Right renal pelvis (tissue), 4 donors: Measurements from ENCODE around the gene IMPDH1. TPM values are rescaled to one million over a fixed set of nuclear protein-coding genes. Genes with fewer than 3 reads are reported as not detected.

ENCODE experiments used
- DNase-seq, 4 donors: peaks; one replicate each; pipeline ENCODE4 v3.0.0-alpha.2; 2013; ENCODE audit warnings: low read depth in 4 of 4, low spot score in 3 of 4, missing footprints in 1 of 4
- polyA plus RNA-seq, 4 donors: library from polyadenylated mRNA; unstranded; fragments of 120-200 nt; gene quantifications; one replicate each; pipeline ENCODE4 v1.2.1, GENCODE V29; 2013; ENCODE audit not compliant: insufficient read length in 4 of 4

Gene IMPDH1
- polyA plus RNA-seq, 4 donors = 25.5 to 31.5 (median 28.1) TPM

DNA sequence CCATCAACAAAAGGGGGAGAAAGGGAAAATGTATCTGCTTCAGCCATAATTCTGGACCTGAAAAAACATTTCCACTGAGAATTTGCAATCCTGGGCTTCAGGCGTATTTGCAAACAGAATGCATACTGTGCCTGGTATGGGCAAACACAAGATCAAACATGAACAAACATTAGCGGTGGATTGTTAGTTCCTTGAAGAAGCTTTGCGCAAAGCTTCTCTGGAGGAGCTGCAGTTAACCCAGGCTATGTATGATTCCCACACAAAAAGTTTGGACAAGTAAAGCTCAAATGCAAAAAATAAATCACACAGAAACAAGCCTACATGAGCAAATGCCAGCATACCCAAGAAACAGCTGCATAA is 25.5 kb upstream of the IMPDH1 start:
- DNase-seq = no peak

DNA sequence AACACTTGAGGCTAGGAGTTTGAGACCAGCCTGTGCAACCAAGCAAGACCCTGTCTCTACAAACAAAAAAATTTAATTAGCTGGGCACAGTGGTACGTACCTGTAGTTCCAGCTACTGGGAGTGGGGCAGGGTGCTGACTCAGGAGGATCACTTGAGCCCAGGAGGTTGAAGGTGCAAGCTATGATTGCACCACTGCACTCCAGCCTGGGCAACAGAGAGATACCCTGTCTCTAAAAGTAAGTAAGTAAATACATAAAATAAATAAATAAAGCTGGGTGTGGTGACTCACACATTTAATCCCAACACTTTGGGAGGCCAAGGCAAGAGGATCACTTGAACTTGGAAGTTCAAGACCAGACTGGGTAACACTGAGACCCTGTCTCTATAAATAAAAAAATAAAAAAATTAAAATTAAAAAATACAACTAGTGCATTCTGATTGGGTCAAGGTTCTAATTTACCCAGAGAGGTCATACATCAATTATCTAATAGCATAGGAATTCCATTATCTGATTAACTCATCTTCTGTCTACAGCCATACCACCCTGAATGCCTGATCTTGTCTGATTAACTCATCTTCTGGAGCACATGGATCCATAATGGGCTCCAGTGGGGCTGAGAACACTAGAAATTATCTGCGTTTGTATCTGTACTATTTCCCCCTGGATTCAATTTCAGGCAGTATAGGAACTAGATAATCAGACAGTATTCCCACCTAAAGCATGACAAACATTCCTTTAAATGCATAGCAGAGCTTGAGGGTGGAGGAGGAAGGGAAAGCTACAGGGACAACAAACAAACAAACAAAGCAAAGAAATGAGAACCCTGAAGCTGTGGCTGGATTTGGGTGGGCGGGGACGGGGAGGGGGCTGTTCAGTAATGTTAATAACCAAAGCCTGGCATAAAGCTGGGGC is 24.9 kb upstream of the IMPDH1 start:
- DNase-seq = no peak

DNA sequence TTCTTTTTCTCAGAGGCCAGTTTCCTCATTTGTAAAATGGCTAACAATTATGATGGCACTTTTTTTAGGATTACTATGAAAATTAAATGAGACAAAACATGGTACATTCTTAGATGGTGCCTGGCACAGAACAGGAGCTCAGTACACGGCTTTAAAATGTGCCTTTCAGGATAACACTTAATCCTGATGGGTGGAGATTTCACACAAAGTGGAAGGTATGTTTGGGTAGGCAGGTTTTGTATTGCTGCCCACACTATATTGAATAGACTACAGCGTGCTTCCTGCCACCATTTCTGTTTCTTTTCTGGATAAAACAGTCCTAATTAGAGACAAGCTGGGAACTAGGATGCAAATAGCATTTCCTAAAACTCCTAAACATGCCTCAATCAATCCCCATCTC is 22.0 kb upstream of the IMPDH1 start:
- no peak for DNase-seq

DNA sequence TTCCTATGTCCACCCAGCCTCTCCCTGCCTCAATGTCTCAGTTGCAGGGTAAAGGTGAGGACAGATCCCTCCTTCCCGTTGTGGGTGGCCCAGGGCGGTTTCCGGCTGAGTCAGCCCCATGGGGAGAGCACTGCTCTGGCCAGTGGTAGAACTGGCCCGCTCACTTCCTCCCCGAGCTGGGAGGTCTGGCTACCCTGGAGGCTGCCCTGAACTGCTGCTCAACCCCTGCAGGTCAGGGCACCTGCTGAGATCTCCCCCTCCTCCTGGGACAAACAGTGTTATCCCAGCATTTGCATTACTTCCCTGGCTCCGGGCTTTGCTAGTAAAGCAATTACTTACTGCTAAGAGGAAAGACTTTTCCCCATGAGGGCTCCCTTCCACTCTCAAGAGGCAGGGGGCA is 21.4 kb upstream of the IMPDH1 start:
- no peak for DNase-seq

DNA sequence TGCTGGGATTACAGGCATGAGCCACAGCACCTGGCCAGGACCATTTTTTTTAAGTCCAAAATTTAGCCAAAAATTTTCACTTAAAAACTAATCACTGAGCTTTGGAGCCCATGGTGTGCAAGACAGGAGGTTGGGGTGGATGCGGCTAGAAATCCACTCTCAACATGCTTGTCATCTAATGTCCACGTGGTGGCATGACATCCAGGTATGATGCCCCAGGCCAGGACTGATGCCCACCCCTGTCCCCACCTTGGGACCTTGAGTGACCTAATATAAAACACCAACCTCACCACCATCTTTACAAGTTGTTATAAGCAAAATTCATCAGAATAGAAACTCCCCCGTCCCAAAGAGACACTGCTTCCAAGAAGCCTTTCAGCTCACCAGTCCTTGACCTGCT is 20.4 kb upstream of the IMPDH1 start:
- DNase-seq = no peak

DNA sequence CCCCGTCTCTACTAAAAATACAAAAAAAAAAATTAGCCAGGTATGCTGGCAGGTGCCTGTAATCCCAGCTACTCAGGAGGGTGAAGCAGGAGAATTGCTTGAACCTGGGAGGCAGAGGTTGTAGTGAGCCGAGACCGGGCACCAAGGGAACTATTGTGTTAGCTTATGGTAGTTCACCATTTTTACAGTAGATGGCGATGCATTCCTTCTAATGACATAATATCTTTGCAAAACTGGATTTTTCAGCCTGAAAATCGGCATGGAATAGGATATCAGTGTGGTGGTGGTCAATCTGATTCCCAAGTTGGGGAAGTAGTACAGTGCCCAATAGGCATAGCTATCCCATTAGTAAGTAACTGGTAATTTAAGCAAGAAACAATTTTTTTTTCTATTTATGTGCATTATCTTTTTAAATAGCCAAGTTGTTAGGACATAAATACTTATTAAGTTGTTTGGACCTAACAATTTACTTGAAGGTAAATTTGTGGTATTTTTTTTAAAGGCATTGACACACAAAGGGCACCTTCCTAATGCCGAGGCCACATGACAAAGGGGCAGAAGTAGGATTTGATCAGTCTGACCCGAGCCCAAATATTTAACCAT is 17.6 kb upstream of the IMPDH1 start:
- DNase-seq = peak in 3 of 4 donors; percentile 48 to 56 (median 55)

DNA sequence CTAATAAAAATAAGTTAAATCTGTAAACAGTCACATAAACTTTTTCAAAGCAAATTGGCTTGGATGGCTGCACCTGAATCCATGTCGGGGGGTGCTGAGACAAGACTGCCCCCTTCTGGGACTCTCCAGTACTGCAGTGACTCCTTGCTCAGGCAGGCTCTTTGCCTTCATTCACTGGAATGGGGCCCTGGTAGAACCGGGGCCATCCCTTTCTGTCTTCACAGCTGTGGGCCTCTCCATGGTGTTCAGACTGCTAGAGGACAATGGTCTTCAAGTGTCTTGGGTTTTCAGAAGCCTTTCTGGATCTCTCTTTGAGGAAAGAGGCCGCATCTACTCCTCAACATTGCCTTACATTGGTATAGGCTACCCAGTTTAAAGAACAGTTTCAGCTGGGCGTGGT is 16.1 kb upstream of the IMPDH1 start:
- peak in 2 of 4 donors; percentile 35 to 36 for DNase-seq

DNA sequence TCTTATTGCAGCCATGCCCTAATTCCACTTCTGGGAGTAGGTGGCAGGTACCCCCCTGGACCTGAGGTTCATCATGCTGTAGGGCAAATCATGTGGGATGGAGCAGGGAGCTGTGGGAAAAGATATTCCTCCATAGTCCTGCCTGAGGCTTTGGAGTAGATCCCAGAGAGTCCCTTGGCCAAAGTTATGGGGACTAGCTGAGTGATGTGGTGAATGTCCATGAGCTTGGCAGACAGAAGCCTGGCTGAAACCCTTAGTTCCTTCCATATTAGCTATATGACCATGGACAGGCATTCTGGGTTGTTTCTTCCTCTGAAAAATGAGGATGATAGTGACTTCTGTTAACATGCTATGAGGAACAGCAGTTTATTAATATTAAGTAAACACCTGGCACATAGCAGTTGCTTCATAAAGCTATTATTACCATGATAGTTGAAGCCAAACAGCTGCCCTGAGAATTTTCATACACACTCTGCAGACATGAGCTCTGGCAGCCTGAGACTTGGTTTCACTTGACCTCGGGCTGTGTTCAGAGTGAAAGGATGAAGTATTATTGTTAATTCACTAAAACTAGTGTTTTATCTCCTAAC is 15.0 kb upstream of the IMPDH1 start:
- DNase-seq = no peak

DNA sequence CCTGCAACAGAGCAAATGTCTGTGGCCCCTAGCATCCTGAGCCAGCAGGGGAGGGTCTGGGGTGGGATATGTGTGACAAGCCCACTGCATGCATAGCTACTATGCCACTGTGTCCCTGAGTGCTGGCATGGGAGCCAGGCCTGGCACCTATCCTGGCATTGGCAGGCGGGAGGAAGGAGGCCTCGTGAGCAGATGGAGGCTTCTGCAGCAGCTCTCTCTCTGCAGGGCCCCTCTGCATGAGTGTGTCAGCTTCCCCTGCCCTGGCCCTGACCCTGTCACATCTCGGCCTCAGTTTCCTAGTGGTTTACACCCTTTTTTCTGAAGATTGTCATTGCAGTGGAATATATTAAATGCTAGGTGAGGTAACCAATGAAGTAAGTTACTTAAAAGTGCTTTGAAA is 13.1 kb upstream of the IMPDH1 start:
- DNase-seq = no peak

DNA sequence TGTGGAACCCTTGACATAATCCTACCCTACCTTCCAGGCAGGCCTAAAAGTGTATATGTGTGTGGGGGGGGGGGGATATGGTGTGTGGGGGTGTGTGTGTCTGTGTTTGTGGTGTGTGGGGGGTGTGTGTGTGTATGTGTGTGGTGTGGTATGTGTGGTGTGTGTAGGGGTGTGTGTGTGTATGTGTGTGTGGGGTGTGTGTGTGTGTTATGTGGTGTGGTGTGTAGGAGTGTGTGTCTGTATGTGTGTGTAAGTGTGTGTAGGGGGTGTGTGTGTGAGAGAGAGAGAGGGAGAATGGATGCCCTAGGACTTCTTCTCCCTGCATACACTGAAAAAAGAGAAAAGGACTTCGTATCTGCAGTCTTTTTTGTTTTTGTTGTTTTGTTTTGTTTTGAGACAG is 12.3 kb upstream of the IMPDH1 start:
- DNase-seq = no peak

DNA sequence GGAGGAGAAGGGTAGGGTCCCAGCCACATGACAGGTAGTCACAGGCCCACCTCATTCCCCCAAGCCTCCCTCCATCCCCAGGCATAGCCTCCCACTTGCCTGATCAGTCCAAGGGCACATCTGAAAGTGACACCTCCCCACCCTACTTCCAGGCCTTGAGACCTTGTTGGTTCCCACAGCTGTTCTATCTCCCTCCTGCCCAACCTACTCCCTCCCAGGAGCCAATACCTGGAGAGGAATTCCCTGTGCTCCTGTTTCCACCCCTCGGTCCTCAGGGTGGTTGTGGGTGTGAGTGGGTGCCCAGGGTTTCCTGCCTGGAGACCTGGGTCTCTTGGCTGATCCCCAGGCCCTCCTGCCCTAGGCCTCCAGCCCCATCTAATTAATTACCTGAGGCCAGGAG is 11.6 kb upstream of the IMPDH1 start:
- DNase-seq = no peak

DNA sequence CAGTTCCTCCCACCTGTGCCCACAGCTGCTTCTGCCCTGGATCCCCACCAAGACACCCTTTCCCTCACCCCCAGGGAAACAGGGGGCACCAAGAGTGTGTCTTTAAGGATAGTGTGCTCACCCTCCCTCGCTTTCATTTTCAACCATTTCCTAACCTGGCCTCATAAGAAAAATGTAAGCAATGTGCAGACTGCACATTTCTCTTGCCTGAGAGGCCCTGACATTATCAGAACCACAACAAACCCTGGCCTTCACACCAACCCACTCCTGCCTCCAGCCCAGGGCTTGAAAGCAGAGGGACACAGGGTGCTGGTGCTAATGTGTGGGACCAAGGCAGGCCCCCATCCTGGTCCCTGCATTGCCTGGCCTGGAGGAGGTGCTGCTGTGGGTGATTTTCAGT is 11.0 kb upstream of the IMPDH1 start:
- no peak for DNase-seq

DNA sequence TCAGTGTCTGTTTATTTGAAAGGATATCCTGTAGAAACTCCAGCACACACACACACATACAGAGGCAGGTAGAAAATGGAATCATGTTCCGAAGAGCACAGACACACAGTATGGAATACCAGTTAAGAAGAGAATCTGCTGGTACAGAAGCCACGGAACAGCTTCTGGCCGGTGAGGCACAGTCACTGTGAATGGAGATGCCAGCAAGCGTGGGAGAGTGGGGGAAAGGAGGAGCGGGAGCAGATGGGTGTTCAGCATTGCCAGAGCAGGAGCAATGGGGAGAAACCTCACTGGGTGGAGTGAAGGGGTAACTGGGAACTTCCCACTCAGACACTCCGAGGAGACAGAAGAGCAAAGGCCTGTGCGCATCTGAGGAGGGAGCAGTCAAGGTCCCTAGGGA is 9.5 kb upstream of the IMPDH1 start:
- no peak for DNase-seq

DNA sequence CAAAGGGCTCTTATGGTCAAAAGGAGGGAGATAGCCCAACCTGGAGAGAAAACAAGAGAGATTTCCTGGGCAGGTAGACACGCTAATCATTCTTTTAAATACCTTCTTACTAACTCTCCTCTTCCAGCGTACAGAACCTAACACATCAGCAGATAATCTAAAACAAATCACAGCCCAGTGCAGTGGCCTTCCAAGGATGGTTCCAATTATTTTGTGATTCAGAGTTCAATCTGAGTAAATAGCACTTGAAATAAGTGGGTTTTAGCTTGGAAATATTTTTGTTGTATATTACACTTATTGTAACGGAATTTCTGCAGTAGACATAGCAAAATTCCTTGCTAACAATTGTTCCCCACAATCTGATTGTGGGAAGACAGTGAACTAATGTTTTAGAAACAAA is 7.3 kb upstream of the IMPDH1 start:
- no peak for DNase-seq

DNA sequence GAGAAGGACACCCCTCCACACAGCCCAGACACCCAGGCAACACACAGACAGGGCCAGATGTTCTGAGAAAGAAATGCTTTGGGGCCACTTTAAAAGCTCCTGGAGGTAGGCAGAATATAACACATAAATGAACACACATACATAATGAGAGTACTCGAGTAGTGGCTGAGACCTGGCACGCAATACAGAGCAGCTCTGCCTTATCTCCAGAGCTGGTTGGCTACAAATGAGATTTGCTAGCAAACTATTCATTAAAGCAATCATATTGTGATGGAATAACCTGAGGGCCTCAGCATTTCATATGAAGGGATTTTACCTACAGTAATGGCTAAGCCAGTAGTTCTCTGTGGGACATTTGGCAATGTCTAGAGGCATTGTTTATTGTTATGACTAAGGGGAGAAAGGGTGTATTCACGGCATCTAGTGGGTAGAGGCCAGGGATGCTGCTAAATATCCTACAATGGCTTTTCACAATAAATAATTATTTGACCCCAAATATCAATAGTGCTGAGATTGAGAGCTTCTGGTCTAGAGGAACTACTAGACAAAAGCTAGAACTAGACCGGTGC is 5.5 kb upstream of the IMPDH1 start:
- no peak for DNase-seq

DNA sequence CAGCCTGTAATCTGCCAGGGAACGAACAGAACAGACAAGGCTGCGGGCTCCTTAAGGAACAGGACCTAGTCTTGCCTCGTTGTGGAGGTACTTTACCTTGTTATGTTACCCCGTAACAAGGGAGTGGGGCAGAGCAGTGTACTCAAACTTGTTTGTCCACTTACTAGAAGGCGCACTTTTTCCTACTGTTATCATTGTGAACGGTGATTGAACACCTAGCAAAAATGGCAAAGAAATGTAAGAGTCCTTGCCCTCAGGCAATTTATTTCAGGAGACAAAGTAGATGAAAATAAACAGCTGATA is 620 bp upstream of the IMPDH1 start:
- DNase-seq = no peak

DNA sequence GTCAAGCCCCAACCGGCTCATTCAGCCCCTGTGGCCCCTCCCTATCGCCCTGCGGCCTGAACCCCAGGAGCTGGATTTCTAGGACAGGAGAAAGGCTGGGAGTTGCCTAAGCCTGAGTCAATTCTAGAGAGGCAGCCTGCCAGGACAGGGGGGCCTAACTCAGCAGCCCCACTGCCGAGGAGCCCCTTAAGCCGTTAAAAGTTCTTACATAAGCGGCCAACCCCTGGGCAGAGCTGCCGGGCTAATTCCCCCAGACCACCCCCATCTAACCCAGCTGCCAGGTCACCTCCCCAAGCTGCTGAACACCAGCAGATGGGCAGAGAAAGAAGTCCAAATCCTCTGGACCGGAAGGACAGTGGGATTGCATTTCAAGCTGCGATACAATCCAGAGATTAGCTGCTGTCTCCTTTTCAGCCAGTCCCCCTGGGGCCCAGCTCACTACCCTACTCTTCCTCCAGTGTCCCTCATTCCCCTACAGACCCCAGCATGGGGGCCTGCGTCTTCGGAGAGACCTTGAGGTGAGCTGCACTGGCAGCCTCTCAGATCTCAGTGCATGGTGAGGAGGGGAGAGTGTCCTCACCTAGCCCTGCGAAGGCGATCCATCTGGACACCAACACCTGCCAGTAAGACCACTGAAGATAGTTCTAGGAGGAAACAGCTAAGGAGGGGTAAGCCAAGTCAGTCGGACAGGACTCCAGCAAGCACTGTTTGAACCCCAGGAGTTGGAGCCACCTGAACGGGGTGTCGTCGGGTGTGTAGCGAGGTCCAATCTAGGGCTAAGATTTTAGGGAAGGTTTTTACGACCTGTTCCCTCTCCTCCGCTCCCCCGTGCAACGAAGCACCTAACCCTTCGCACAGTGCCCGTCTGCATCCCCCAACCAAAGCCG is 830 bp downstream of the IMPDH1 start:
- DNase-seq = no peak

DNA sequence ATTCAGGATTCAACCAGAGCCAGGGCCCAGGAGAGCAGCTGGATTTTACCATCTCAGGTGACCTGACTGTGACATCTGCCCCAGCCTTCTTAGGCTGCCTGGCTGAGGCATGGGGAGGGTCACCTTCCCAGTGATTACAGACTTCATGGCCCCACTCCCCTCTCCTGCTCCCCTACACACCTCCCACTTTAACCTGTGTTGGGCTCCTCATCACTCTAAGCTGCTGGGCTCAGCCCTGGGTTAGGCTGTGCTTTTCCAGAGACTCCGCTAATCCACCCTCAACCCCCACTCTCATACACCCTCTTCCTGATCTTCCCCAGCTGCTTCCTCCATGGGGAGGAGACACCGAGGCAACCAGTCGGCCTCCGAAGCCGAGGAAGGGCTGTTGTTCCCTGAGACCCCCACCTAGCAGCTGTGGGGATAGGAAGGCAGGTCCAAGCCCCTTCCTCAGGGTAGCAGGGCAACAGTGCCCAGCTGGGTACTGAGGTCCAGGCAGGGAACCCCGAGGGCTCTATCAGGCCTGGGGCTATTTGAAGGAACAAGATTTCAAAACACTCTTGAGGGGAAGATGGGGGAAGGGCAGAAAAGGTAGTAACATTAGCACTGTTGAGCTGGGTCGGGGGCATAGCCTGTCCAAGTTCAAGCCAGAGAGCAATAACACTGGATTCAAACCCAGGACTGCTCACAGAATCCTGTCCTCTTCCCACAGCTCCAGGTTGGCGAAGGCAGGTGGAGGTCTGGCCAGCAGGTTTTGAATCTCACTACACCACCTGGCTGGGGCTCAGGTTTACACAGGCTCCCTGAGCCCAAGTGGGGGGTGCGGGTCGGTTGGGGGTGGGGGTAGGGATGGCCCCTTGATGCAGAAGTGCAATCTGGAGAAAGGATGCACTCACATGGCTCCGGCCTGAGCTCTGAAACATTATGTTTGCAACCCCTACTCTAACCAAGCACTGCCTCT is 1.8 kb downstream of the IMPDH1 start:
- DNase-seq = no peak

DNA sequence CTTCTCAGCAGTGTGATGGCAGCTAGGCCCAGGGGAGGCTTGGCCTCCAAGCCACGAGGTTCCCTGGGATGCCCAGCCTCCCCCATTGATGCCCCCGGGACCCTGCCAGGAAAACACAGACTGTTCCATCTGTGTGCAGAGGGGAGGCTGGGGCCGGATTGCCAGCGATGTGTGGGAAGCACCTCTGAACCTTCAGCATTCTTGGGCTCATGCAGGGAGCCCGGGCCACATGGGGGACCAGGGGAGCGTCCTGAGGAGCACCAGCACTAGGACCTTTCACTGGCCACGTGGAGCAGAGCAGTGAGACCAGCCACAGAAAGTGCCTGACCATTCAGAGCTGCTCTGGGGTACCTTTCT is 2.6 kb downstream of the IMPDH1 start:
- no peak for DNase-seq
